AG04449 (cell line): Measurements from ENCODE around the gene UQCC5.

ENCODE experiments used
- CTCF ChIA-PET: fragments of 350-600 bp; formaldehyde crosslinking; extraction: SDS; loops from one replicate; lab custom pipeline; 2021; ENCODE audit warnings: antibody characterized with exemption; lab: Yijun Ruan, JAX
- POLR2A ChIA-PET: fragments of 400-600, 350-600 bp; formaldehyde crosslinking; extraction: SDS; loops from one replicate; lab custom pipeline; 2020; ENCODE audit warnings: antibody characterized with exemption, inconsistent platforms; lab: Yijun Ruan, JAX
- DNase-seq: peaks from one replicate; pipeline ENCODE4 v3.0.0-alpha.2; 2010; ENCODE audit warnings: low read depth, low spot score
- H3K4me3 ChIP-seq: 2 replicates; pipeline ENCODE4 v1.5.1; 2011; ENCODE audit warnings: low read depth, mild to moderate bottlenecking, control low read depth, low read length
- CTCF ChIP-seq: IDR thresholded peaks from one replicate; pipeline ENCODE4 v1.5.1; 2011; ENCODE audit warnings: mild to moderate bottlenecking, moderate library complexity, low read length, control low read depth, inconsistent platforms; ENCODE audit not compliant: insufficient read depth; ENCODE audit errors: missing control alignments

UQCC5 gene

GRCh38 chr3:52546111-52546901 lies 9.9 kb downstream of the UQCC5 start:
- H3K4me3 ChIP-seq: no peak overlapping the region
- no peak for TF ChIP-seq CTCF
- POLR2A ChIA-PET: interaction anchor here (1.2 to 1.5 kb wide), 2 partner anchors 10 to 158 kb away, joined by 3 to 4 read pairs; partner anchors contain the start of gene UQCC5
- DNase-seq: no peak
- CTCF ChIA-PET: no interaction called here

DNA sequence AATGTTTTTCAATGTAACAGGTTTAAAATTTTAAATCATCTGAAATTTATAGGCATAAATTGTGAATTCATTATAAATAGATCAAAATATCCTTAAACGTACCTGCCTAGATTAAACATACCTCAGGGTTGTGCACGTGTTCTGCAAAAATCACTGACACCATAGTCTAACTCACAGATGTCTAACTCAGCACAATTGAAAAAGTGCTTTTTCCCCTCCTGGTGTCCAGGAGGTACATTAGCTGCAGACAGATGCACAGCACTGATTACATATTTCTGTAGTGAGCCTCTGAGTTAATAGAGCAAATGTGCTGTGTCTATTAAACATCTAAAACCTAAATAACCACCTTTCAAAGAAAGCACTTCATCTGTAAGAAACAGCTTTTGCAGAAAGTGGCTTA lies 10.7 kb downstream of the UQCC5 start:
- TF ChIP-seq CTCF: no peak
- POLR2A ChIA-PET: interaction anchor here (1.5 kb wide), 1 partner anchor 11 kb away, joined by 4 read pairs; the partner anchor contains the start of gene UQCC5
- CTCF ChIA-PET: interaction anchor here (1.1 to 1.3 kb wide), 2 partner anchors 9 to 11 kb away, joined by 3 to 4 read pairs; no protein-coding TSS in a partner anchor
- H3K4me3 ChIP-seq: no peak overlapping the region
- no peak for DNase-seq

DNA sequence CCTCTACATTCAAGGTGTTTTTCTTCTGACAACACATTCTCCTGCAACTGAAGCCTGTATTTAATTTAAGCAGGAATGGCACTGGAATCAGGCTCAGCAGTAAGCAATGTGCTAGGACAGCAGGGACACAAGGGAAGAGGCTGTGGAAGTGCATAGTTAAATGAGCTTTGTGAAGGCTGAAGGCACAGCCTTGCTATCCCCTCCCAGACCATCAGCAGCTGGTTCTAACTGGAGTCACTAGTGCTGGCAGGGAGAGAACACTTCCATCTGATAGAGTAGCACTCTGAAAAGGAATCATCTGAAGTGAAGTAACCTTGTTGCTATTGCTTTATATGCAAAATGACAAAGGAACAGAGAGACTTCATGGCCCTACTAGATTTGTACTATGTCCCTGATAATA lies 14.7 kb downstream of the UQCC5 start:
- ChIA-PET POLR2A (interaction anchor here (1.6 kb wide), 1 partner anchor 14 kb away, joined by 3 read pairs; no protein-coding TSS in a partner anchor), CTCF (interaction anchor here (0.6 to 1.1 kb wide), 2 partner anchors 9 to 82 kb away, joined by 3 read pairs; no protein-coding TSS in a partner anchor)
- DNase-seq: no peak
- no peak for TF ChIP-seq CTCF
- H3K4me3 ChIP-seq: no peak overlapping the region

GRCh38 chr3:52552089-52552488 lies 15.7 kb downstream of the UQCC5 start:
- DNase-seq: no peak
- no peak for TF ChIP-seq CTCF
- no peak overlapping the region for H3K4me3 ChIP-seq
- ChIA-PET CTCF (interaction anchor here (0.9 to 1.2 kb wide), 4 partner anchors 9 to 124 kb away, joined by 3 read pairs; no protein-coding TSS in a partner anchor), POLR2A (interaction anchor here (1.6 kb wide), 1 partner anchor 14 kb away, joined by 3 read pairs; no protein-coding TSS in a partner anchor)

- POLR2A ChIA-PET: no interaction called here
- no peak for DNase-seq
- H3K4me3 ChIP-seq: no peak overlapping the region
- CTCF ChIA-PET: interaction anchor here (1.3 kb wide), 1 partner anchor 126 kb away, joined by 4 read pairs; no protein-coding TSS in a partner anchor
- TF ChIP-seq CTCF: no peak
Measured at GRCh38 chr3:52554026-52554755, 17.8 kb downstream of the UQCC5 start.

- no peak for DNase-seq
- TF ChIP-seq CTCF: no peak
- no peak overlapping the region for H3K4me3 ChIP-seq
- ChIA-PET POLR2A (no interaction called here), CTCF (interaction anchor here (0.8 to 1.3 kb wide), 2 partner anchors 10 to 127 kb away, joined by 4 read pairs; no protein-coding TSS in a partner anchor)
Measured at GRCh38 chr3:52555056-52555455, 18.7 kb downstream of the UQCC5 start.
